ENCODE results near the gene BLOC1S4. TPM values are rescaled to one million over a fixed set of nuclear protein-coding genes. Genes with fewer than 3 reads are reported as not detected.
A peak's percentile ranks its signal among the peaks of the same experiment; 100 is the strongest.

The BLOC1S4 gene
- total RNA-seq, 1 experiment from 2014 or later: 14.0 TPM

DNA sequence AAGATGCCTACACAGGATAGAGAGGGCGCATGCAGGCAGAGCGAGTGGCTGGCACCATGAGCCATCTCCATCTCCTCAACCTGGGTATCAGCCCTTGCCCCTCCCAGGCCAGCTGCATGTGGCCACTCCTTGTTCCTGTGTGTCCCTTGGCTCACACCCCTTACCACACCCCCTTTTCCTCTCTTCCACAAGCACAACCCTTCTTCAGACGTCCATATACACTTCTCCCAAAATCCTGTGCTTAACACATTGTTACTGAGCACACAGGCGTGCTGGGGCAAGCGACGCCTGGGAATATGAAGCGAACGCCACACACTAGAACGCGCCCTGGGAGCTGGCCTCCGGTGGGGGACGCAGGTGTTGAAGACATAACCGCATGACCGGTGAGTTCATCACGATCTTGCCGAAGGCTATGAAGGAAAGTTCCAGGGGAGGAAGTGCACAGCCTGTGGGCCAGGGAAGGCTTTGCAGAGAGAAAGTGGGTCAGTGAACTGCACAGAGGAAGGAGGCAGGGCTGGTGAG is 47.4 kb downstream of the BLOC1S4 start:
- no peaks in the 10 kb centered on the region for H3K36me3 ChIP-seq (ENCODE audit: low read depth, low read length)
- TF ChIP-seq EZH2 (IDR thresholded peaks at IDR 0.05; ENCODE audit: low read length, unreplicated experiment): no peak
- TF ChIP-seq, protein P1, sequence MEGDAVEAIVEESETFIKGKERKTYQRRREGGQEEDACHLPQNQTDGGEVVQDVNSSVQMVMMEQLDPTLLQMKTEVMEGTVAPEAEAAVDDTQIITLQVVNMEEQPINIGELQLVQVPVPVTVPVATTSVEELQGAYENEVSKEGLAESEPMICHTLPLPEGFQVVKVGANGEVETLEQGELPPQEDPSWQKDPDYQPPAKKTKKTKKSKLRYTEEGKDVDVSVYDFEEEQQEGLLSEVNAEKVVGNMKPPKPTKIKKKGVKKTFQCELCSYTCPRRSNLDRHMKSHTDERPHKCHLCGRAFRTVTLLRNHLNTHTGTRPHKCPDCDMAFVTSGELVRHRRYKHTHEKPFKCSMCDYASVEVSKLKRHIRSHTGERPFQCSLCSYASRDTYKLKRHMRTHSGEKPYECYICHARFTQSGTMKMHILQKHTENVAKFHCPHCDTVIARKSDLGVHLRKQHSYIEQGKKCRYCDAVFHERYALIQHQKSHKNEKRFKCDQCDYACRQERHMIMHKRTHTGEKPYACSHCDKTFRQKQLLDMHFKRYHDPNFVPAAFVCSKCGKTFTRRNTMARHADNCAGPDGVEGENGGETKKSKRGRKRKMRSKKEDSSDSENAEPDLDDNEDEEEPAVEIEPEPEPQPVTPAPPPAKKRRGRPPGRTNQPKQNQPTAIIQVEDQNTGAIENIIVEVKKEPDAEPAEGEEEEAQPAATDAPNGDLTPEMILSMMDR (conservative IDR thresholded peaks at IDR 0.05; ENCODE audit: low read depth, low read length): peak; percentile 61
- DNase-seq (peak; percentile 90), ATAC-seq (peak; percentile 76)
- H3K4me3 ChIP-seq (ENCODE audit: low read length): peak overlapping the region; percentile 31; the same call in 1 of the 2 replicates
- H3K27me3 ChIP-seq (ENCODE audit: low read length): no peaks in the 10 kb centered on the region
- H3F3A ChIP-seq (ENCODE audit: low read length, unreplicated experiment): no peaks in the 10 kb centered on the region
- no peaks in the 10 kb centered on the region for H3K9me2 ChIP-seq (replicated peaks; ENCODE audit: low read length)
- H3K4me1 ChIP-seq (ENCODE audit: insufficient read depth, low read length): peaks cover 28% of the 10 kb centered on the region
- no peaks in the 10 kb centered on the region for H3K9me3 ChIP-seq (ENCODE audit: low read length)
- BruUV-seq (replicated peaks): TSS peak; percentile 41
- peak overlapping the region; percentile 75 for H3K4me2 ChIP-seq (ENCODE audit: low read length)
- ChIA-PET POLR2A (ENCODE audit: unreplicated experiment) (no interaction called here), CTCF (interaction anchor here (0.6 kb wide), 1 partner anchor 430 kb away, joined by 5 read pairs; no protein-coding TSS in a partner anchor)
- no peaks in the 10 kb centered on the region for H3K79me2 ChIP-seq (ENCODE audit: low read length)
- H4K20me1 ChIP-seq (ENCODE audit: low read length): no peaks in the 10 kb centered on the region
- peak overlapping the region; percentile 66 for H2AFZ ChIP-seq (ENCODE audit: low read length)
- peak overlapping the region; percentile 32; the same call in 1 of the 2 replicates for H3K9ac ChIP-seq (ENCODE audit: low read length)
- intact Hi-C loops (cut with micrococcal nuclease): loop anchor here (1.0 kb wide), 1 partner anchor 43 kb away; no protein-coding TSS in a partner anchor
- H3K27ac ChIP-seq (ENCODE audit: low read length): peak overlapping the region; percentile 75

GRCh38 chr4:6764976-6765620 is 49.1 kb downstream of the BLOC1S4 start:
- no peak for ATAC-seq
- intact Hi-C loops (cut with micrococcal nuclease): no loop called here
- CTCF ChIA-PET: no interaction called here

GRCh38 chr4:6765703-6766102 is 49.7 kb downstream of the BLOC1S4 start:
- Histone ChIP-seq H3K4me2 (ENCODE audit: low read length) (no peak overlapping the region), H3K27ac (ENCODE audit: low read length) (no peak overlapping the region), H3K9me2 (replicated peaks; ENCODE audit: low read length) (no peaks in the 10 kb centered on the region), H3K9ac (ENCODE audit: low read length) (no peak overlapping the region), H3K4me1 (ENCODE audit: insufficient read depth, low read length) (peaks cover 33% of the 10 kb centered on the region), H3F3A (ENCODE audit: low read length, unreplicated experiment) (no peaks in the 10 kb centered on the region), H3K79me2 (ENCODE audit: low read length) (no peaks in the 10 kb centered on the region), H4K20me1 (ENCODE audit: low read length) (no peaks in the 10 kb centered on the region), H3K27me3 (ENCODE audit: low read length) (no peaks in the 10 kb centered on the region), H3K9me3 (ENCODE audit: low read length) (no peaks in the 10 kb centered on the region), H3K36me3 (ENCODE audit: low read depth, low read length) (no peaks in the 10 kb centered on the region), H2AFZ (ENCODE audit: low read length) (no peak overlapping the region), H3K4me3 (ENCODE audit: low read length) (no peak overlapping the region)
- TF ChIP-seq EZH2phosphoT487 (IDR thresholded peaks at IDR 0.05; ENCODE audit: borderline replicate concordance, low read length): no peak
- TF ChIP-seq, protein P1 (conservative IDR thresholded peaks at IDR 0.05; ENCODE audit: low read depth, low read length): no peak
- TF ChIP-seq EZH2 (IDR thresholded peaks at IDR 0.05; ENCODE audit: low read length, unreplicated experiment): no peak
- intact Hi-C loops (cut with micrococcal nuclease): no loop called here
- no peak for ATAC-seq
- ChIA-PET POLR2A (ENCODE audit: unreplicated experiment) (no interaction called here), CTCF (no interaction called here)
- BruUV-seq (replicated peaks): no TSS peak
- DNase-seq: no peak

More at GRCh38 chr4:6764976-6765620, 49.1 kb downstream of the BLOC1S4 start:
- H3K9me3 ChIP-seq (ENCODE audit: low read length): no peaks in the 10 kb centered on the region
- no peak overlapping the region for H3K27ac ChIP-seq (ENCODE audit: low read length)
- no peak overlapping the region for H2AFZ ChIP-seq (ENCODE audit: low read length)
- no peaks in the 10 kb centered on the region for H3K9me2 ChIP-seq (replicated peaks; ENCODE audit: low read length)
- H4K20me1 ChIP-seq (ENCODE audit: low read length): no peaks in the 10 kb centered on the region
- H3F3A ChIP-seq (ENCODE audit: low read length, unreplicated experiment): no peaks in the 10 kb centered on the region
- H3K4me1 ChIP-seq (ENCODE audit: insufficient read depth, low read length): peaks cover 33% of the 10 kb centered on the region
- no peak overlapping the region for H3K4me2 ChIP-seq (ENCODE audit: low read length)
- no peak overlapping the region for H3K9ac ChIP-seq (ENCODE audit: low read length)
- POLR2A ChIA-PET (ENCODE audit: unreplicated experiment): no interaction called here
- TF ChIP-seq EZH2 (IDR thresholded peaks at IDR 0.05; ENCODE audit: low read length, unreplicated experiment): no peak
- H3K36me3 ChIP-seq (ENCODE audit: low read depth, low read length): no peaks in the 10 kb centered on the region
- H3K4me3 ChIP-seq (ENCODE audit: low read length): no peak overlapping the region
- H3K79me2 ChIP-seq (ENCODE audit: low read length): no peaks in the 10 kb centered on the region
- no peaks in the 10 kb centered on the region for H3K27me3 ChIP-seq (ENCODE audit: low read length)
- no peak for DNase-seq
- BruUV-seq (replicated peaks): no TSS peak

Other genes with a start within 250 kb of the BLOC1S4 start
- gene PPP2R2C, start 243.6 kb upstream of the BLOC1S4 start, total RNA-seq (2014; rRNA removed): 7.0 and 9.5 TPM in 2 replicates
- gene MAN2B2, start 141.0 kb upstream of the BLOC1S4 start, total RNA-seq (2014; rRNA removed): 8.5 and 9.8 TPM in 2 replicates
- 122 and 200 TPM in 2 replicates for gene MRFAP1, start 75.5 kb upstream of the BLOC1S4 start, total RNA-seq (2014; rRNA removed)
- 51.0 and 59.8 TPM in 2 replicates for gene S100P, start 22.3 kb upstream of the BLOC1S4 start, total RNA-seq (2014; rRNA removed)
- gene MRFAP1L1, start 6.3 kb upstream of the BLOC1S4 start, total RNA-seq (2014; rRNA removed): 50.5 and 57.6 TPM in 2 replicates
- gene KIAA0232, start 66.6 kb downstream of the BLOC1S4 start, total RNA-seq (2014; rRNA removed): 5.5 and 5.6 TPM in 2 replicates
- 33.0 and 33.3 TPM in 2 replicates for gene TBC1D14, start 193.7 kb downstream of the BLOC1S4 start, total RNA-seq (2014; rRNA removed)